NCI-H128 (cell line): ENCODE results near the gene SMG6.
"Not testable (repeated sequence)": the region's sequence is repeated elsewhere in the genome, so short reads cannot be mapped to it uniquely, and the experiment has no call there.

Source experiments
- DNase-seq: peaks from one replicate; lab custom pipeline; 2025; ENCODE audit not compliant: unreplicated experiment; lab: John Stamatoyannopoulos, UW

The SMG6 gene

GRCh38 chr17:2151358-2152033 is 152.1 kb downstream of the SMG6 start:
- DNase-seq = no peak

- DNase-seq = no peak
These were observed 152.8 kb downstream of the SMG6 start for GRCh38 chr17:2150806-2151205.

- DNase-seq = no peak
These were observed 153.7 kb downstream of the SMG6 start for GRCh38 chr17:2149934-2150333.

GRCh38 chr17:2146132-2146871 is 157.3 kb downstream of the SMG6 start:
- no peak for DNase-seq

GRCh38 chr17:2144701-2145100 is 158.9 kb downstream of the SMG6 start:
- DNase-seq = no peak

- DNase-seq = no peak
These were observed 160.3 kb downstream of the SMG6 start for GRCh38 chr17:2143332-2143731.

- DNase-seq = not testable (repeated sequence)
These were observed 160.9 kb downstream of the SMG6 start for GRCh38 chr17:2142682-2143081.

GRCh38 chr17:2140683-2141082 is 162.9 kb downstream of the SMG6 start:
- DNase-seq = no peak

GRCh38 chr17:2138761-2139160 is 164.8 kb downstream of the SMG6 start:
- no peak for DNase-seq

- no peak for DNase-seq
These were observed 165.3 kb downstream of the SMG6 start for GRCh38 chr17:2138318-2138717.

GRCh38 chr17:2137342-2138098 is 166.1 kb downstream of the SMG6 start:
- DNase-seq = no peak

GRCh38 chr17:2136241-2136640 is 167.3 kb downstream of the SMG6 start:
- no peak for DNase-seq

- no peak for DNase-seq
These were observed 175.6 kb downstream of the SMG6 start for GRCh38 chr17:2128011-2128410.

- DNase-seq = no peak
These were observed 178.5 kb downstream of the SMG6 start for GRCh38 chr17:2125013-2125535.

GRCh38 chr17:2124391-2124790 is 179.2 kb downstream of the SMG6 start:
- no peak for DNase-seq

- no peak for DNase-seq
These were observed 180.0 kb downstream of the SMG6 start for GRCh38 chr17:2123375-2124251.

GRCh38 chr17:2122641-2123302 is 180.8 kb downstream of the SMG6 start:
- no peak for DNase-seq

- no peak for DNase-seq
These were observed 182.8 kb downstream of the SMG6 start for GRCh38 chr17:2120586-2121335.

GRCh38 chr17:2113279-2113622 is 190.3 kb downstream of the SMG6 start:
- DNase-seq = no peak

GRCh38 chr17:2111691-2112090 is 191.9 kb downstream of the SMG6 start:
- DNase-seq = no peak
